HepG2 (cell line): ENCODE results near the gene AMER1.

Source experiments
- CTCF ChIP-seq: sonication (generic); formaldehyde crosslinking; IDR thresholded peaks from 2 replicates; pipeline ENCODE4 v1.5.0; 2020; ENCODE audit warnings: mild to moderate bottlenecking, missing genetic modification reagents, moderate library complexity
- ELF4 ChIP-seq: sonication (generic); formaldehyde crosslinking; IDR thresholded peaks from 2 replicates; pipeline ENCODE4 v1.5.0; 2020; ENCODE audit warnings: missing genetic modification reagents, mild to moderate bottlenecking, moderate library complexity, borderline replicate concordance
- JUN ChIP-seq: sonication (generic); formaldehyde crosslinking; IDR thresholded peaks from 2 replicates; pipeline ENCODE4 v1.4.0; 2020; ENCODE audit warnings: mild to moderate bottlenecking, missing genetic modification reagents
- MATR3 ChIP-seq: sonication (generic); formaldehyde crosslinking; IDR thresholded peaks from 2 replicates; pipeline ENCODE4 v1.4.0; 2020; ENCODE audit warnings: missing genetic modification reagents
- MXI1 ChIP-seq: IDR thresholded peaks from 3 replicates; pipeline ENCODE4 v1.6.1; 2012; ENCODE audit warnings: low read depth, low read length, inconsistent platforms, borderline replicate concordance
- RELA ChIP-seq: sonication (generic); formaldehyde crosslinking; IDR thresholded peaks from 2 replicates; pipeline ENCODE4 v1.4.0; 2020; ENCODE audit warnings: missing genetic modification reagents
- SIN3A ChIP-seq: IDR thresholded peaks from 2 replicates; pipeline ENCODE4 v1.6.1; 2011; ENCODE audit warnings: low read depth, mild to moderate bottlenecking, control low read depth, low read length, borderline replicate concordance
- SMAD3 ChIP-seq: sonication (generic); formaldehyde crosslinking; IDR thresholded peaks from 2 replicates; pipeline ENCODE4 v1.4.0; 2020; ENCODE audit warnings: missing genetic modification reagents
- ZNF773 ChIP-seq: sonication (generic); formaldehyde crosslinking; IDR thresholded peaks from 2 replicates; pipeline ENCODE4 v1.4.0; 2020; ENCODE audit warnings: missing genetic modification reagents, borderline replicate concordance

- TF ChIP-seq MATR3 (no peak), ZNF773 (CRISPR knock-in tag) (no peak), JUN (CRISPR knock-in tag) (no peak), SMAD3 (CRISPR knock-in tag) (no peak), CTCF (peak; percentile 55), ELF4 (CRISPR knock-in tag) (no peak), MXI1 (no peak), SIN3A (no peak), RELA (CRISPR knock-in tag) (no peak)
Measured at GRCh38 chrX:64205735-64206501, 410 bp upstream of the AMER1 start.
